Activated CD4-positive, alpha-beta T cell treated with anti-CD3 and anti-CD28 coated beads for 48 hours (primary cell): ENCODE data around the gene RXRB.

Source experiments
- DNase-seq: peaks from one replicate; pipeline ENCODE4 v3.0.0-alpha.2; 2020

RXRB gene

DNA sequence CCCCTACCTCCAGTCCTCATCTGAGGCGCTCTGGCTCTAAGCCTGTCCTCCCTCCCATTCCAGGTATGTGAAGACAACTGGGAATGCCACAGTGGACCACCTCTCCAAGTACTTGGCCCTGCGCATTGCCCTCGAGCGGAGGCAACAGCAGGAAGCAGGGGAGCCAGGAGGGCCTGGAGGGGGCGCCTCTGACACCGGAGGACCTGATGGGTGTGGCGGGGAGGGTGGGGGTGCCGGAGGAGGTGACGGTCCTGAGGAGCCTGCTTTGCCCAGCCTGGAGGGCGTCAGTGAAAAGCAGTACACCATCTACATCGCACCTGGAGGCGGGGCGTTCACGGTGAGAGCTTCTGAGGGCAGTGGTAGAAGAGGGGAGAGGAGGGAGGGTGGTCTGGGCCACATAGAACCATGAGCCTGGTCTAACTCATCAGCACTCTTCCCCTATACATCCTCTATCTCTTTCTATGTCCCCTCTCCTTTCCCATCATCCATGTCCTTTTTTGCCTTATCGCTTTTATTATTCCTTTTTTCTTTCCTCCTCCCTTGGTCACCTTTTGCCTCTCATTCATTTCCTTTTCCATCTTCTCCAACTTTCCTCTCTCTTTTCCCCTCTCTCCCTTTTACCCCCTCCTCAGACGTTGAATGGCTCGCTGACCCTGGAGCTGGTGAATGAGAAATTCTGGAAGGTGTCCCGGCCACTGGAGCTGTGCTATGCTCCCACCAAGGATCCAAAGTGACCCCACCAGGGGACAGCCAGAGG lies 11.4 kb upstream of the RXRB start:
- DNase-seq = no peak

DNA sequence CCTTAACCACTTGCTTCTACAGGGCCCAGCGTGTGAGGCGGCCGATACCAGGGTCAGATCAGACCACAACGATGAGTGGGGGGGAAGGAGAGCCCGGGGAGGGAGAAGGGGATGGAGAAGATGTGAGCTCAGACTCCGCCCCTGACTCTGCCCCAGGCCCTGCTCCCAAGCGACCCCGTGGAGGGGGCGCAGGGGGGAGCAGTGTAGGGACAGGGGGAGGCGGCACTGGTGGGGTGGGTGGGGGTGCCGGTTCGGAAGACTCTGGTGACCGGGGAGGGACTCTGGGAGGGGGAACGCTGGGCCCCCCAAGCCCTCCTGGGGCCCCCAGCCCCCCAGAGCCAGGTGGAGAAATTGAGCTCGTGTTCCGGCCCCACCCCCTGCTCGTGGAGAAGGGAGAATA lies 10.7 kb upstream of the RXRB start:
- DNase-seq = no peak

DNA sequence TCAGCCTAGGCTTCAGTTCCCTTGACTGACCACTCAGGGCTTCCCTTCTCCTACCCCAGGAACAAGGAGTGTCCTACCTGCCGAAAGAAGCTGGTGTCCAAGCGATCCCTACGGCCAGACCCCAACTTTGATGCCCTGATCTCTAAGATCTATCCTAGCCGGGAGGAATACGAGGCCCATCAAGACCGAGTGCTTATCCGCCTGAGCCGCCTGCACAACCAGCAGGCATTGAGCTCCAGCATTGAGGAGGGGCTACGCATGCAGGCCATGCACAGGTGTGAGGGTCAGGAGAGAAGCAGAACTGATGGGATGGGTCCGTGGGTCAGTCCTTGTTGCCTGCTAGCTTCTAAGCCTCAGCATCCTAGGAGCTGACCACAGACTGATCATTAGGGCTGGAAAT lies 9.4 kb upstream of the RXRB start:
- no peak for DNase-seq

DNA sequence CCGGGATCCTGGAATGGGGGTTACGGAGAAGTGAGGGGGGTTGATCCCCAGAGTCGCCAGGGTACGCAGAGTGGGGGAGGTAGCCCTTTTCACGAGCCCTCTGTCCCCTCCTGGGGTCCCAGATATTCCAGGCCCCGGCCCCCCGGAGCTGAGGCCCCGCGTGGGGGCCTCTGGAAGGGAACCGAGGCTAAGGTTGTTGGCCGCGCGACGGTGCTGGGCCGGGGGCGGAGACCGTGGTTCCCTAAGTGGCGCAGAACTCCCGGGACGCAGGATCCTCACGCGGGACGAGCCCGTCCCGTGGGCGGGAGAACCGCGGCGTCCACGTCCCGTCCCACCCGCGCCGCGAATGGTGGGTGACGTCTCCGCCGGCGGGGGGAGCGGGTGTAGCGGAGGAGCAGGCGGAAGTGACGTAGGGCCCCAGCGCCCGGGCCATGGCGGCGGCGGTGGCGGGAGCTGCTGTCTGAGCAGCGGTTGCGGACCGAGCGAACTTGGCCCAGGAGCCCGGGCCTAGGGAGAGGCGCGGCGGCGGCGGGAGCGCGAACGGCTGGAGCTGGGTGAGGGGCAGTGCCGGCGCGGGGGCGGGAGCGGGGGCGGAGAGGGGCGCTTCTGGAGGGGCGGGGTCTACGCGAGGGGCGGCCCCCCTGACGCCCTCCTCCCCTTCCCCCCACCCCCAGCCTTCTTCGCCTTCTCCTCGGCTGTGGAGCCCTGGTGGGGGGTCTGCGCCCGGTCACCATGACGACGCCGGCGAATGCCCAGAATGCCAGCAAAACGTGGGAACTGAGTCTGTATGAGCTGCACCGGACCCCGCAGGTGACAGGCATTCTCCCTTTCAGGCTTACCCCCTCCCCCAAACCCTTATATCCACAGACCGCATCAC lies 7.9 kb upstream of the RXRB start, which contains the start of gene RING1:
Gene RING1, plus strand, starts transcription at position 410 of the 877 bp plus-strand sequence. Its CDS starts 323 bp downstream, at position 733.
- DNase-seq = peak; percentile 89

DNA sequence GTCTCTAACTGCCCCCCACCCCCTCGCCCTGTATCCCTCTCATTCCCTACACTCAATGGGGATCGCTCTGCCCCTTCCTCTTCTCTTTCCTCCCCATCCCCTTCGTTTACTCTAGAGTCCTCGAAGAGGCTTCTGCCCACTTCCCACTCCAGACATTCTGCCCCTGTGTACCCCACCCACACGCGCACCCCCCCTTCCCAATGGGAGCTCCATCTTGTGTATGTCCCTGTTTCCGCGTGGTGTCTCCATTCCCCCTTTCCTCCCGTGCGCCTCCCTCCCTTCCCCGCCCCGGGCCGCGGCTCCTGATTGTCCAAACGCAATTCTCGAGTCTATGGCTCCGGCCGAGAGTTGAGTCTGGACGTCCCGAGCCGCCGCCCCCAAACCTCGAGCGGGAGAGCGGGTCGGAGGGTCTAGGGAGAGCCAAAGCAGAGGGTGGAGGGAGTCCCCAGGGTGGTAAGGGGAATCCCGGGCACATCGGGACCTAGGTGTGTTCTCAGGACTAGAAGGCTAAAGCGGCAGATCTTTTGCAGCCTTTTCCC lies 7.2 kb upstream of the RXRB start:
- DNase-seq = peak; percentile 29

DNA sequence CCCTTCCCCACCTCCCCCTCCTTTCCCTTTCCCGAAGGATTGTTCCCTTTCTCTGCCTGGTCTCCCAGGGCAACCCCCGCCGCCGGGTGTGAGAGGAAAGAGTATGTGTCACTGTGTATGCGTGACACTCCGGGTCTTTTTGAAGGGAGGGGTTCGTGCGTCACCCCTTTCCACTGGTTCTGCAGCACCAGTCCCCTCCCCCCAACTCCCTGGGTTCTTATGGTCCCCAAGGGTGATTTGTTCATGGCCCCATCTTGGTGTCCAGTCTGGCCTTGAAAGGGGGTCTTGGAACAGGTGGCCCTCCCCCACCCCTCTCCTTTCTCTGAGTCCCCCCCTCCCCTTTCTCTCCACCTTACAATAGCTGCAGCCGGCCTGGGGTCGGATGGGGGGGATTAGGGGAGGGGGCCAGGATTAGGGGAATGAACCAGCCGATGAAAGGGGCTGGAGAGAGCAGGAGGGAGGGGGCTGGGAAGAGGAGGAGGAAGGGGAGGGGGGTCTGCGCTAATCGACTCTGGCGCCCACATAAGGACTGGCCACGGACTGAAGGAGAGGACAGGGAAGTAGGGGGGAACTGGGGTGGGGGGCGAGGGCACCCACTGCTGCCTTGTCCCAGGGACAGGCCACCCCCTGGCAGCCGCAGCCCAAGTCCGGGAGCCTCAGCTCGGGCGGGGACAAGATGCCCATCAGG lies 6.5 kb upstream of the RXRB start:
- DNase-seq = no peak

DNA sequence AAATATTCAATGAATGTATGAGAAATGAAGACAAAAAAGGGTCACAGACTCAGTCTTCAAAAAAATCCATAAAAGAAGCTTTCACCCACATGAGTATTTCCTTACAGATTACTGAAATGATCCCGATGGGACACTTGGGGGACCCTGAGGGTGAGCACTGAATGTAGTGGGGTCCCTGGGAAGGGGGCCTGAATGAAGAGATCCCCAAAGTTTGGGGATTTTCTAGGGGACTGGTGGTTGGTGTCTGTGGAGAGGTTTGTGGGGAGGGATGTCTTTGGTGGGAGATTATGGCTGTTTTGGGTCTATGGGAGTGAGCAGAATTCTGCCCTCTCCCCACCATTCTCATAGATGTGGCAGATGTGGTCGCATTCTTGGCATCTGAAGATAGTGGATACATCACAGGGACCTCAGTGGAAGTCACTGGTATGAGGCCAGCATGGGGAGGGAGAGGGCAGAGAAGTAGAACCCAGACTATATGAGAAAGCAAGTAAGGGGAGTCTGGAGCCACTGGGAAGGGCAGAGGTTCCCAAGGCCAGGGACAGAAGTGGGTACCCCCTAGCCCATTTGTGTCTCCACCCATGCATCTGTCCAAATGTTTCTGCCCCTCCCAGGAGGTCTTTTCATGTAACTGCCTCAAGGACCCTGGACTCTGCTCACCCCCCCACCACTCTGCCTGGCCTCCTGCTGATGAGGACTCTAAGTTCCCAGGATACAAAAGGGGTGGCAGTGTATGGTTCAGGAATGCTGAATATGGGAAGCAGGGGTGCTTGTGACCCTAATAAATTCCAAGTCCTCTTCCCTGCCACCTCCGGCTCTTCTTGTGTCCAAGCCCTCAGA lies 5.8 kb upstream of the RXRB start:
- no peak for DNase-seq

DNA sequence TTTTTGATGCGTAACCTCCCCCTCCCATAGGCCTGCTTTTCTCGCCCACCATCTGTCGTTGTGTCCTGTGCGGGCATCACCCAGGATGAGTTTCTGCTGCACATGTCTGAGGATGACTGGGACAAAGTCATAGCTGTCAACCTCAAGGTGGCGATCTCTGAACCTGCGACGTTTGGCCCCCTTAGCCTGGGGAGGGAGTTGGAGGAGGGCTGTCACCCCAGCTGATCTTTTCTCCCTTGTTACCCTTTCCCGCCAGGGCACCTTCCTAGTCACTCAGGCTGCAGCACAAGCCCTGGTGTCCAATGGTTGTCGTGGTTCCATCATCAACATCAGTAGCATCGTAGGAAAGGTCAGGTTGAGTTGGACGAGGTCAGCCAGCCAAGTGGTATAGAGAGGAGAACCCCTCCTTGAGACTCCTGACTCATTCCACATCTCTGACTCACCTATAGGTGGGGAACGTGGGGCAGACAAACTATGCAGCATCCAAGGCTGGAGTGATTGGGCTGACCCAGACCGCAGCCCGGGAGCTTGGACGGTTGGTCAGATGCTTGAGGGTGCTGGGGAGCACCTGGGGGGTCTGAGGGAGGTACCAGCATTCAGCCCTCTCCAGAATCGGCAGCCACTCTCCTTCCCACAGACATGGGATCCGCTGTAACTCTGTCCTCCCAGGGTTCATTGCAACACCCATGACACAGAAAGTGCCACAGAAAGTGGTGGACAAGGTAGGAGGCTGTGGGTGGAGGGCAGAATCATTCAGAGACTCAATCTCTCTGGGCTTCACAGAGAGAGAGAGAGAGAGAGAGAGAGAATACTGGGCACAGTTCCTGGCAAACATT lies 4.9 kb upstream of the RXRB start:
- DNase-seq = peak; percentile 74

DNA sequence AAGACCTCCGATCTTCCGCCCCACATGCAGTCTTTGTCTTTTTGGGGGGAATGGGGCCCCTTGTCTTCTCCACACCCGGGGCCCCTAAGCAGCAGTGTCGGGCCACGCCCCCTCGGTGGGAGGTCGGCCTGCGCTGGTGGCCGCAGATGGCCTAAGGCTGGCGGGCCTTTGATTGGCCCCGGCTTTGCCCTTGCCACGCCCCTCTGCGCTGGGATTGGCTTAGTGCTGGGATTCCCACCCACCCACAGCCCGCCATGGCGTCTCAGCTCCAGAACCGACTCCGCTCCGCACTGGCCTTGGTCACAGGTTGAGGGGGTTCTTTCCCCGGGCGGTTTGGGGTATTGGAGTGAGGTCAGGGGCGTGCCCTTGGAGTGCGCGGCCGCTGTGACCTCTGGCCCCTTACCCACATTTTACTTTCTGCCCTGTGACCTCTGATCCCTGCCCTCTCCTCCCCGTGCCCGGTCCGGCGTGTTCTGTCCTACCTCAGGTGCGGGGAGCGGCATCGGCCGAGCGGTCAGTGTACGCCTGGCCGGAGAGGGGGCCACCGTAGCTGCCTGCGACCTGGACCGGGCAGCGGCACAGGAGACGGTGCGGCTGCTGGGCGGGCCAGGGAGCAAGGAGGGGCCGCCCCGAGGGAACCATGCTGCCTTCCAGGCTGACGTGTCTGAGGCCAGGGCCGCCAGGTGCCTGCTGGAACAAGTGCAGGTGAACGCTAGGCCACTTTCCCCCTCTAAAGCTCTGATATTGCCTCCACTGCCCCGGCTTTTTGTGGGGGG lies 4.1 kb upstream of the RXRB start, which contains the start of gene HSD17B8:
Gene HSD17B8, plus strand, starts transcription at position 241 of the 776 bp plus-strand sequence. Its CDS starts 14 bp downstream, at position 255.
- peak; percentile 95 for DNase-seq

DNA sequence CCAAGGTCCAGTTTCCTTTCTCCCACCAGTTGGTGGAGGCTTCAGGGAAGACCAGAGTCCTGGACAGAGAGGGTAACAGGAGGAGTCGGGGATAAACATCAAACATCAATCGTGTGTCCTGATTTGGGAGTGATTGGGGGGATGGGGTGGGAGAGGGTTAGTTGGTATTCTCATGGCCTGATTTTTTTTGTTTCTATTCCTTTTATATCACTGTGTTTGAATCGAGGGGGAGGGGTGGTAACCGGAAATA lies 3.6 kb upstream of the RXRB start:
- no peak for DNase-seq

DNA sequence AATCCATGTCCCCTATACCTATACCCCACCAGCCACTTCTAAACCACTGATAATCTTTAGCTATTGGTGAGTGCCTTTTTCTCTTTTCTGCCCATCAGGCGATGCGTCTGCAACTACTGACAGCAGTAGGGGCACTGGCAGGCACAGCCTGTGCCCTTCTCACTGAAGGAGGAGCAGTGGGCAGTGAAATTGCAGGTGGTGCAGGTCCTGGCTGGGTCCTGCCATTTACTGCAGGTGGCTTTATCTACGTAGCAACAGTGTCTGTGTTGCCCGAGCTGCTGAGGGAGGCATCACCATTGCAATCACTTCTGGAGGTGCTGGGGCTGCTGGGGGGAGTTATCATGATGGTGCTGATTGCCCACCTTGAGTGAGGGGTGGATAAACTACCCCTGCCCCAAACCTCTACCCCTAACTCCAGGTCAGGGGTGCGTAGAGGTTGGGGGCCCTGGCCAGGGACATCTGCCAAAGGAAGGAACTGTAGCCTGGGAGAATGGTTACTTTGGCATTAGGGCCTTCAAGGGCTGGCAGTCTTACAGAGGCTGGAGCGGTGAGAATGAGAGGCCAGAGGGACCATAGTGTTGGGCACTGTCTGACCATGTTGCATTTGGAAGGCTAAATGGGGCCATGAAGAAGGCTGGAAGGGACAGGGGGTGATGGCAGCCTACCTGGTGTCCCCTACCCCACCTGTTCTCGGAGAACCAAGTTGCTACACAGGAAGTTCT lies 3.1 kb upstream of the RXRB start:
- no peak for DNase-seq

DNA sequence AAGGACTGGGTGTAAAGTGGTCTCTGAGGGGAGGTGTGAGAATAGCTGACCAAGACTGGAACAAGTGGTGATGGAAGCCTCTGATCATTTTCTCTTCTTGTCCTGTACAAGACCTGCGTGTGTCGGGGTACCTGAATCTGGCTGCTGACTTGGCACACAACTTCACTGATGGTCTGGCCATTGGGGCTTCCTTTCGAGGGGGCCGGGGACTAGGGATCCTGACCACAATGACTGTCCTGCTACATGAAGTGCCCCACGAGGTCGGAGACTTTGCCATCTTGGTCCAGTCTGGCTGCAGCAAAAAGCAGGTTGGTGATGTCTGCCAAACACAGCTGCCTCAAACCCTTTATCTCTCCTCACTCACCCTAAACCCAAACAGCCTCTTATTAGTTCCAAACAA lies 2.3 kb upstream of the RXRB start:
- DNase-seq = no peak

DNA sequence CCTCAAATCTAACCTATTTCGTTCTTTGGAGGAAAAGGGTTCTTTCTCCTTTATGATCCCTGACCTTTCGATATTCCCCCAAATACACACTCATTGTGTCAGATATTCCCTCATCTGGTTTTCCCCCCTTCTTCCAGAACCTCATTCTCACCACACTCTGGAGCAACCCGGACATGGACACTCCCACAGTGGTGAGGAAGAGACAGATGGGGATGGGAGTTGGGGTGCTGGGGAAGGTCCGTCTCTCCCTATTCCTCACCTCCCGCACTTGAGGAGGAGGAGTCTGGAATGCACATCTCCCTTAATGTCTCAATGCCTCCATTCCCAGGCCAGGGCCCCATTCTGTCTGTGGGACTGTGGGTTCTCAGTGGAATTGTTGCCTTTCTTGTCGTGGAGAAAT lies 1.5 kb upstream of the RXRB start:
- DNase-seq = no peak

DNA sequence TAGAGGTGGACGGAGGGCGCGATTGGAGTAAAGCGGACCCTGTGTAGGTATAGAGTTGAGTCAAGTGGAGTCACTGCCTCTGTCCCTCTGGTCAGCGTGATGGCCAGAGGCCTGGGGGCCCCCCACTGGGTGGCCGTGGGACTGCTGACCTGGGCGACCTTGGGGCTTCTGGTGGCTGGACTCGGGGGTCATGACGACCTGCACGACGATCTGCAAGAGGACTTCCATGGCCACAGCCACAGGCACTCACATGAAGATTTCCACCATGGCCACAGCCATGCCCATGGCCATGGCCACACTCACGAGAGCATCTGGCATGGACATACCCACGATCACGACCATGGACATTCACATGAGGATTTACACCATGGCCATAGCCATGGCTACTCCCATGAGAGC lies 681 bp upstream of the RXRB start:
- DNase-seq = no peak

DNA sequence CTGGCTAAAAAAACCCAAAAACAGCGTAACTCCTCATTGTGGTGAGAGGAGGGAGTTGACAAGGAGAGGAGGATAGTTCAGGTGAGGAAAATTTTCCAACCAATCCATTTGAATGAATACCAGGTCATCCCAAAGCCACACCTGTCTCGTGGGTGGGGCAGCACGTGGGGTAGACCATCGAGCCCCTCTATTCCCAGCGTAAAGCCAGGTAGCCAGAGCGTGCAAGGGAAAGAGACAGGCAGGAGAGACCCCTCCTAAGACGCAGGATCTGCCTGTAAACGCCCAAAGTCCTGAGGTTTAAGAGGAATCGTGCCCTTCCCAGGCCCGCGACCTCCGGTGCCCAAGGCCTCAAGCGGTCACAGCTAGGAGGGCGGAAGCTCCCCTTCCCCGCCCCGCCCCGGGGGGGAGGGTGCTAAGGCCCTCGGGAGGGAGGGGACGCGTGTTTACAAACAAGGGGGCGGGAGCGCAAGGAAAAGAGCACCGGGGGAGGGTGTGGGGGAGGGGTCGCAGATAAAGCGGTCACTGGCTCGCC lies 712 bp downstream of the RXRB start:
- DNase-seq = peak; percentile 84

DNA sequence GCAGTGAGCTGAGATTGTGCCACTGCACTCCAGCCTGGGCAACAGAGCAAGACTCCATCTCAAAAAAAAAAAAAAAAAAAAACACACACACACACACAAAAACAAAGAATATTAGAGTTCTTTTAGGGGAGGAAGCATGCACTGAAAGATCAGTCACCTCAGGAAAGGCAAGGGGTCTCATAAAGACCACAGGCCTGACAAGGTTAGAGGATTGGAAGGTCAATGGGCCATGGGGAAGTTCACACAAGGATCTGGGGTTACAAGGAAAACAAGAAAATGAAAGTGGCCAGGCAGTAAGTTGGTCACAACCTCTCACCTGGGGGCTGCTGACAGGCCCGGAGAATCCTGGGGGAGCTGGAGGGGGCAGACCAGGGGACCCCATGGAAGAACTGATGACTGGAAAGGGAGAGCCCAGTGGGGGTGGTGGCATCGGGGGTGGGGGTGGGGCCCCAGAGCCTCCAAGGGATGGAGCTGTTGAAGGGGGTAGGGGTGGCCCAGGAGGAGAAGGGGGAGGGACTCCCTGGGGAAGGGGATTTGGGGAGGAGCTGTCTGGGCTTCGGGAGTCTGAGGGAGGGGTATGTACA lies 1.5 kb downstream of the RXRB start:
- no peak for DNase-seq

DNA sequence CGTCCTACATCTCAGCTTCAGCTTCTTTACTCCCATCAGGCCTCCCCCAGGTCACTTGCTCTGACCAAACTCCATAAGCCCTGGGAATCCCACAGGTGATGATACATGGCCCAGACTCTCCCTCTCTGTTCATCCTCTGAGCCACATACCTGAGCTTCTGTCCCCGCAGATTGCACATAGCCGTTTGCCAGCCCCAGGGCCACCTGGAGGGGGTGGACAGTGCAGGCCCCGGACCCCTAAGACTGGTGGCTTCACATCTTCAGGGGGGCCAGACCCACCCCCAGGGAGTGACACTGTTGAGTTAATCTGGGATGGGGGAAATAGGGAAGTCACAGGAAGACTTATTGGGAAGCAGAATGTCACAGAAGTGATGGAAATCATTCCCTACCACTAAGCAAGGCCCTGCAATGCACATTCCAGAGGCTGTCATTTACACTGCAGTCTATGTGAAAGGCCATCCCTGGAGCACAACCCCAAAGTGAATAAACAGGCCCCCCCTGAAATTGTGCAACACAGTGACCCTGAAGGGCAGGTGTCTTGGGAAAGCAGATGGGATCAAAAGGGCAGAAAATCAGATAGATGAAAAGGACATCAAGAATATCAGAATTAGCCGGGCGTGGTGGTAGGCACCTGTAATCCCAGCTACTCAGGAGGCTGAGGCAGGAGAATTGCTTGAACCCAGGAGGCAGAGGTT lies 2.2 kb downstream of the RXRB start:
- DNase-seq = no peak

DNA sequence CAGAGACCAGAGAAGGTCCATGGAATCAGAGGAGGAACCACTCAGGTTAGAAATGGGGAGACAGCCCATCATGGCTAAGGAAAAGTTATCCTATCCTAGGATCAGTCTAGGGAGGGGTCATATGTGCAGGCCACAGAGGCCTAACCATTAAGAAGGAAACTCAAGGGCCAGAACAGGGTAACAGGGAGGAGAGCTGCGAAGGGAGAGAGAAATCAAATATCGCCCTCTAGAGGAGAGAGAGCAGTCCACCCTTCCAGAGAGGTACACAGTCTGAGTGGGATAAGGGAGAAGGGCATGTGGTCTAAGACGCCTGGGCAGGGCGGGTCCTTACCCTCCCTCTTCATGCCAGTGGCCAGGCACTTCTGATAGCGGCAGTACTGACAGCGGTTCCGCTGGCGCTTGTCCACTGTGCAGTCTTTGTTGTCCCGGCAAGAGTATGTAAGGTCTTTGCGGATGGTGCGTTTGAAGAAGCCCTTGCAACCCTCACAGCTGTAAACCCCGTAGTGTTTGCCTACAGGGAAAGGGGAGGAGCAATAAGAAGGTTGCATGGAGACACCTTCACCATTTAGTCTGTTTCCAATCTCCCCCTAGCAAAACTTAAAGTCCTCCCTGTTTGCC lies 2.9 kb downstream of the RXRB start:
- DNase-seq = peak; percentile 28
